SK-N-SH (cell line): Measurements from ENCODE around the gene TNFRSF19. TPM values are rescaled to one million over a fixed set of nuclear protein-coding genes. Genes with fewer than 3 reads are reported as not detected.

ENCODE experiments used
- CTCF ChIA-PET: fragments of 300-600, 350-600 bp; formaldehyde crosslinking; extraction: SDS; loops from one replicate; lab custom pipeline; 2021; lab: Yijun Ruan, JAX
- POLR2A ChIA-PET: fragments of 350-600 bp; sonication (Branson Sonifier 250); formaldehyde crosslinking; extraction: SDS; loops from one replicate; lab custom pipeline; 2020; ENCODE audit warnings: antibody characterized with exemption, inconsistent platforms; lab: Yijun Ruan, JAX
- DNase-seq: peaks from one replicate; pipeline ENCODE4 v3.0.0; 2012
- H2AFZ ChIP-seq: fragments of 200-600 bp; sonication (generic); 2 replicates; pipeline ENCODE4 v1.8.1; 2016; ENCODE audit warnings: antibody characterized with exemption, mild to moderate bottlenecking, low read depth
- H3F3A ChIP-seq: fragments of 200-600 bp; sonication (generic); replicated peaks from 2 replicates; pipeline ENCODE3; 2016; ENCODE audit warnings: antibody characterized with exemption, mild to moderate bottlenecking; ENCODE audit not compliant: insufficient read depth
- H3K27ac ChIP-seq, 2 experiments: fragments of 200-500 bp in 1 of 2; fragments of 200-600 bp in 1 of 2; sonication (Bioruptor generic) in 1 of 2; sonication (generic), shearing (Covaris generic) in 1 of 2; 2 replicates each; pipeline versions ENCODE4 v1.5.1 to v1.6.1; 2014 to 2016; ENCODE audit warnings: low read depth in 2 of 2, inconsistent platforms in 1 of 2, low read length in 1 of 2, mild to moderate bottlenecking in 1 of 2, mixed read lengths in 1 of 2
- H3K27me3 ChIP-seq: fragments of 200-600 bp; sonication (generic), shearing (Covaris generic); 2 replicates; pipeline ENCODE4 v1.6.1; 2016; ENCODE audit warnings: mixed run types; ENCODE audit not compliant: insufficient read depth
- H3K36me3 ChIP-seq, 2 experiments: fragments of 200-500 bp in 1 of 2; fragments of 200-600 bp in 1 of 2; sonication (Bioruptor generic) in 1 of 2; sonication (generic) in 1 of 2; replicated peaks in 1 of 2; 2 replicates each; pipeline versions ENCODE3 to v1.5.1; 2014 to 2016; ENCODE audit warnings: low read length in 1 of 2, mild to moderate bottlenecking in 1 of 2; ENCODE audit not compliant: insufficient read depth in 2 of 2, control insufficient read depth in 1 of 2
- H3K4me1 ChIP-seq, 2 experiments: fragments of 200-500 bp in 1 of 2; fragments of 200-600 bp in 1 of 2; sonication (Bioruptor generic) in 1 of 2; sonication (generic), shearing (Covaris generic) in 1 of 2; 2 replicates each; pipeline versions ENCODE4 v1.5.1 to v1.6.1; 2014 to 2016; ENCODE audit warnings: low read depth in 1 of 2, low read length in 1 of 2, mixed run types in 1 of 2; ENCODE audit not compliant: insufficient read depth in 2 of 2, control insufficient read depth in 1 of 2
- H3K4me2 ChIP-seq: fragments of 200-600 bp; sonication (generic), shearing (Covaris generic); 2 replicates; pipeline ENCODE4 v1.6.1; 2017; ENCODE audit warnings: mixed run types
- H3K4me3 ChIP-seq, 2 experiments: fragments of 200-500 bp in 1 of 2; fragments of 200-600 bp in 1 of 2; sonication (Bioruptor generic) in 1 of 2; sonication (generic), shearing (Covaris generic) in 1 of 2; 2 replicates each; pipeline versions ENCODE4 v1.5.1 to v1.8.1; 2014 to 2016; ENCODE audit warnings: low read depth in 2 of 2, inconsistent platforms in 1 of 2, low read length in 1 of 2, mild to moderate bottlenecking in 1 of 2, mixed read lengths in 1 of 2, moderate library complexity in 1 of 2
- H3K79me2 ChIP-seq: fragments of 200-600 bp; sonication (generic); 2 replicates; pipeline ENCODE4 v1.8.1; 2017; ENCODE audit warnings: mild to moderate bottlenecking; ENCODE audit not compliant: insufficient read depth
- H3K9ac ChIP-seq: fragments of 200-600 bp; sonication (generic); 2 replicates; pipeline ENCODE4 v1.6.1; 2017; ENCODE audit warnings: mixed run types
- H3K9me2 ChIP-seq: fragments of 200-600 bp; sonication (generic); 2 replicates; pipeline ENCODE4 v1.6.1; 2017; ENCODE audit warnings: mixed run types
- H3K9me3 ChIP-seq: fragments of 200-600 bp; sonication (generic); 2 replicates; pipeline ENCODE4 v1.6.1; 2017; ENCODE audit warnings: mixed run types, mild to moderate bottlenecking, moderate library complexity
- H4K20me1 ChIP-seq: fragments of 200-600 bp; sonication (generic); 2 replicates; pipeline ENCODE4 v1.6.1; 2017; ENCODE audit warnings: mild to moderate bottlenecking, mixed run types; ENCODE audit not compliant: insufficient read depth
- CHD2 ChIP-seq: fragments of 150-350 bp; IDR thresholded peaks from 2 replicates; pipeline ENCODE4 v1.6.1; 2018; ENCODE audit warnings: low read length; ENCODE audit not compliant: partially characterized antibody
- JUND ChIP-seq: IDR thresholded peaks from 2 replicates; pipeline ENCODE4 v1.4.0; 2012
- MXI1 ChIP-seq: IDR thresholded peaks from 2 replicates; pipeline ENCODE4 v1.6.1; 2012; ENCODE audit warnings: mild to moderate bottlenecking, low read depth, low read length, improper control_type of control experiment
- SIN3A ChIP-seq: IDR thresholded peaks from 2 replicates; pipeline ENCODE4 v1.6.1; 2012; ENCODE audit warnings: low read depth, mild to moderate bottlenecking, low read length, moderate library complexity, borderline replicate concordance
- TEAD4 ChIP-seq: IDR thresholded peaks from 2 replicates; pipeline ENCODE4 v1.4.0; 2012; ENCODE audit warnings: mild to moderate bottlenecking, borderline replicate concordance; ENCODE audit not compliant: insufficient read depth
- ZBTB33 ChIP-seq: IDR thresholded peaks from 2 replicates; pipeline ENCODE4 v1.4.0; 2012; ENCODE audit warnings: low read depth, borderline replicate concordance
- WGBS: methylation state at CpG from one replicate; pipeline ENCODE4 v1.1.6; 2017; ENCODE audit warnings: low lambda C conversion rate; 5-methylcytosine and 5-hydroxymethylcytosine counted together
- polyA plus RNA-seq, 3 experiments: library from polyadenylated mRNA; depleted of rRNA; stranded (reverse); fragments of >200 nt; gene quantifications; 2 replicates each; pipeline ENCODE4 v1.2.3, GENCODE V29; 2012
- TF ChIP-seq, protein P1 (sequence below): fragments of 150-350 bp; IDR thresholded peaks from 2 replicates; pipeline ENCODE4 v1.6.1; 2016; ENCODE audit warnings: mild to moderate bottlenecking, low read depth, low read length
- TF ChIP-seq, protein P2 (sequence below): fragments of 200-600 bp; sonication (generic); IDR thresholded peaks from 2 replicates; pipeline ENCODE4 v1.6.1; 2017; ENCODE audit warnings: antibody characterized with exemption, mild to moderate bottlenecking, moderate library complexity

TNFRSF19 gene
- polyA plus RNA-seq, 1 of the 3 experiments (the other 2 are of a cell fraction) = 4.6 TPM

GRCh38 chr13:23639674-23640073 is 69.5 kb downstream of the TNFRSF19 start:
- no peak overlapping the region for H3K9ac ChIP-seq
- no peak overlapping the region for H3K4me3 ChIP-seq
- H3K4me1 ChIP-seq = 0 out of 4 replicates have a peak, but pooled peaks cover 0 to 2% of the 10 kb centered on the region in 2 experiments
- no peak overlapping the region for H2AFZ ChIP-seq
- TF ChIP-seq, protein P1, sequence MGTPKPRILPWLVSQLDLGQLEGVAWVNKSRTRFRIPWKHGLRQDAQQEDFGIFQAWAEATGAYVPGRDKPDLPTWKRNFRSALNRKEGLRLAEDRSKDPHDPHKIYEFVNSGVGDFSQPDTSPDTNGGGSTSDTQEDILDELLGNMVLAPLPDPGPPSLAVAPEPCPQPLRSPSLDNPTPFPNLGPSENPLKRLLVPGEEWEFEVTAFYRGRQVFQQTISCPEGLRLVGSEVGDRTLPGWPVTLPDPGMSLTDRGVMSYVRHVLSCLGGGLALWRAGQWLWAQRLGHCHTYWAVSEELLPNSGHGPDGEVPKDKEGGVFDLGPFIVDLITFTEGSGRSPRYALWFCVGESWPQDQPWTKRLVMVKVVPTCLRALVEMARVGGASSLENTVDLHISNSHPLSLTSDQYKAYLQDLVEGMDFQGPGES = no peak
- TF ChIP-seq TEAD4 (no peak), MXI1 (no peak), ZBTB33 (no peak), SIN3A (no peak)
- H4K20me1 ChIP-seq = no peaks in the 10 kb centered on the region
- no peaks in the 10 kb centered on the region for H3K9me2 ChIP-seq
- no peaks in the 10 kb centered on the region for H3F3A ChIP-seq
- no peak overlapping the region for H3K4me2 ChIP-seq
- no peaks in the 10 kb centered on the region for H3K79me2 ChIP-seq
- POLR2A ChIA-PET = no interaction called here
- DNase-seq = no peak
- CTCF ChIA-PET = no interaction called here
- H3K36me3 ChIP-seq = no peaks in the 10 kb centered on the region
- H3K9me3 ChIP-seq = no peaks in the 10 kb centered on the region
- no peak overlapping the region for H3K27ac ChIP-seq
- H3K27me3 ChIP-seq = no peaks in the 10 kb centered on the region
- WGBS = 96% methylated on average over 6 of the region's 6 CpGs

- H3K9ac ChIP-seq = no peak overlapping the region
- ChIA-PET CTCF (interaction anchor here (1.5 kb wide), 1 partner anchor 11 kb away, joined by 6 read pairs; no protein-coding TSS in a partner anchor), POLR2A (no interaction called here)
- H2AFZ ChIP-seq = no peak overlapping the region
- no peaks in the 10 kb centered on the region for H3K9me3 ChIP-seq
- no peaks in the 10 kb centered on the region for H3K27me3 ChIP-seq
- WGBS = 86% methylated on average over 4 of the region's 4 CpGs
- H3K4me2 ChIP-seq = no peak overlapping the region
- no peak overlapping the region for H3K27ac ChIP-seq
- H3K4me1 ChIP-seq = 0 out of 4 replicates have a peak, but pooled peaks cover 0 to 2% of the 10 kb centered on the region in 2 experiments
- no peaks in the 10 kb centered on the region for H3K79me2 ChIP-seq
- H3K36me3 ChIP-seq = no peaks in the 10 kb centered on the region
- H3F3A ChIP-seq = no peaks in the 10 kb centered on the region
- H3K4me3 ChIP-seq = no peak overlapping the region
- no peak for DNase-seq
- no peaks in the 10 kb centered on the region for H4K20me1 ChIP-seq
- H3K9me2 ChIP-seq = no peaks in the 10 kb centered on the region
- no peak for TF ChIP-seq JUND
- no peak for TF ChIP-seq CHD2
- TF ChIP-seq, protein P1 = no peak
- TF ChIP-seq, protein P2, sequence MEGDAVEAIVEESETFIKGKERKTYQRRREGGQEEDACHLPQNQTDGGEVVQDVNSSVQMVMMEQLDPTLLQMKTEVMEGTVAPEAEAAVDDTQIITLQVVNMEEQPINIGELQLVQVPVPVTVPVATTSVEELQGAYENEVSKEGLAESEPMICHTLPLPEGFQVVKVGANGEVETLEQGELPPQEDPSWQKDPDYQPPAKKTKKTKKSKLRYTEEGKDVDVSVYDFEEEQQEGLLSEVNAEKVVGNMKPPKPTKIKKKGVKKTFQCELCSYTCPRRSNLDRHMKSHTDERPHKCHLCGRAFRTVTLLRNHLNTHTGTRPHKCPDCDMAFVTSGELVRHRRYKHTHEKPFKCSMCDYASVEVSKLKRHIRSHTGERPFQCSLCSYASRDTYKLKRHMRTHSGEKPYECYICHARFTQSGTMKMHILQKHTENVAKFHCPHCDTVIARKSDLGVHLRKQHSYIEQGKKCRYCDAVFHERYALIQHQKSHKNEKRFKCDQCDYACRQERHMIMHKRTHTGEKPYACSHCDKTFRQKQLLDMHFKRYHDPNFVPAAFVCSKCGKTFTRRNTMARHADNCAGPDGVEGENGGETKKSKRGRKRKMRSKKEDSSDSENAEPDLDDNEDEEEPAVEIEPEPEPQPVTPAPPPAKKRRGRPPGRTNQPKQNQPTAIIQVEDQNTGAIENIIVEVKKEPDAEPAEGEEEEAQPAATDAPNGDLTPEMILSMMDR = no peak
Measured at GRCh38 chr13:23642110-23642509, 71.9 kb downstream of the TNFRSF19 start.
